Measurements from ENCODE around the gene HSD17B11. TPM values are rescaled to one million over a fixed set of nuclear protein-coding genes. Genes with fewer than 3 reads are reported as not detected.

Gene HSD17B11
- total and polyA plus RNA-seq, 2 of the 8 experiments (the other 6 are each of a cell fraction or from before 2014, with no cell fraction given): 6.0 to 9.0 TPM

- no peak overlapping the region for H3K18ac ChIP-seq (ENCODE audit: extremely low read depth, low read length)
- H4K91ac ChIP-seq (replicated peaks; ENCODE audit: insufficient read length, low read length): no peak overlapping the region
- H3K27me3 ChIP-seq (replicated peaks in 1 of 4; ENCODE audit: control insufficient read depth in 3 of 4, extremely low read depth in 1 of 4, insufficient read depth in 3 of 4, low read length in 3 of 4): no peaks in the 10 kb centered on the region
- H2AFZ ChIP-seq (ENCODE audit: low read length): no peak overlapping the region
- H2BK120ac ChIP-seq (replicated peaks; ENCODE audit: low read depth, low read length): no peak overlapping the region
- no peak overlapping the region for H3K4ac ChIP-seq (replicated peaks; ENCODE audit: insufficient read length, low read depth, low read length)
- CTCF ChIA-PET (ENCODE audit: partially characterized antibody): interaction anchor here (0.8 to 1.2 kb wide), 4 partner anchors 11 to 56 kb away, joined by 3 to 4 read pairs (median 3); no protein-coding TSS in a partner anchor
- no peak overlapping the region for H3K9ac ChIP-seq (replicated peaks in 1 of 4; ENCODE audit: extremely low read depth in 1 of 4, low read depth in 3 of 4, low read length in 3 of 4)
- H3K56ac ChIP-seq (replicated peaks; ENCODE audit: insufficient read length, low read depth, low read length): no peak overlapping the region
- H2BK15ac ChIP-seq (ENCODE audit: low read length): no peak overlapping the region
- DNase-seq (ENCODE audit: low read depth in 1 of 2, low spot score in 2 of 2): no peak
- no peak overlapping the region for H2BK20ac ChIP-seq (ENCODE audit: low read length)
- no peak overlapping the region for H2BK5ac ChIP-seq (ENCODE audit: low read depth, low read length)
- POLR2A ChIA-PET (ENCODE audit: partially characterized antibody): no interaction called here
- no peak overlapping the region for H3K23ac ChIP-seq (ENCODE audit: insufficient read length)
- peaks cover 0 to 4% (median 0%) of the 10 kb centered on the region in 4 experiments; a peak in 2 of 7 replicates for H3K4me1 ChIP-seq (replicated peaks in 1 of 4; ENCODE audit: control insufficient read depth in 3 of 4, insufficient read depth in 4 of 4, low read length in 3 of 4)
- H4K5ac ChIP-seq (ENCODE audit: insufficient read length, low read depth, low read length): no peak overlapping the region
- H4K20me1 ChIP-seq (replicated peaks in 1 of 2; ENCODE audit: control insufficient read depth in 1 of 2, insufficient read depth in 2 of 2, low read length in 2 of 2): no peaks in the 10 kb centered on the region
- WGBS, 2 experiments (ENCODE audit: extremely low coverage in 1 of 2, insufficient coverage in 1 of 2, insufficient read length in 1 of 2, insufficient replicate concordance in 2 of 2, low coverage in 1 of 2, low lambda C conversion rate in 2 of 2, missing lambda C conversion rate in 1 of 2): 91% methylated on average over 2 of the region's 2 CpGs; no CpG with 5 or more reads in 1 of the 2 experiments
- no peaks in the 10 kb centered on the region for H3K36me3 ChIP-seq (ENCODE audit: control insufficient read depth in 2 of 4, insufficient read depth in 4 of 4, low read length in 3 of 4)
- TF ChIP-seq USF2 (IDR thresholded peaks at IDR 0.05; ENCODE audit: low read length) (no peak), CBX5 (IDR thresholded peaks at IDR 0.05; ENCODE audit: low read depth, low read length) (no peak), GABPA (IDR thresholded peaks at IDR 0.05; ENCODE audit: borderline replicate concordance, insufficient read depth, low read length) (no peak), TCF12 (IDR thresholded peaks at IDR 0.05; ENCODE audit: low read depth, low read length) (no peak), NANOG (IDR thresholded peaks at IDR 0.05; ENCODE audit: insufficient read depth, low read depth, low read length, poor library complexity, severe bottlenecking) (no peak), JUND (IDR thresholded peaks at IDR 0.05; ENCODE audit: low read length) (no peak), CHD2 (IDR thresholded peaks at IDR 0.05; ENCODE audit: low read length) (no peak), SP4 (IDR thresholded peaks at IDR 0.05; ENCODE audit: low read length) (no peak), POLR2A (IDR thresholded peaks at IDR 0.05; ENCODE audit: control extremely low read depth in 1 of 2, low read depth in 2 of 2, low read length in 2 of 2) (no peak), SP2 (IDR thresholded peaks at IDR 0.05; ENCODE audit: low read length) (no peak), SIRT6 (IDR thresholded peaks at IDR 0.05; ENCODE audit: low read length) (no peak), SUZ12 (IDR thresholded peaks at IDR 0.05; ENCODE audit: low read length) (no peak), SIN3A (conservative IDR thresholded peaks at IDR 0.05 in 1 of 2, IDR thresholded peaks at IDR 0.05 in 1 of 2; ENCODE audit: low read depth in 1 of 2, low read length in 2 of 2) (no peak), CEBPB (IDR thresholded peaks at IDR 0.05; ENCODE audit: low read depth, low read length) (no peak)
- no peak overlapping the region for H2BK12ac ChIP-seq (ENCODE audit: low read depth, low read length)
- FAIRE-seq: no peak
- no peak overlapping the region for H3K4me3 ChIP-seq (ENCODE audit: extremely low read depth in 1 of 4, insufficient read depth in 2 of 4, low read depth in 3 of 4, low read length in 4 of 4)
- H3K4me2 ChIP-seq (ENCODE audit: insufficient read depth in 1 of 2, low read depth in 2 of 2, low read length in 2 of 2): no peak overlapping the region
- H2AK5ac ChIP-seq (ENCODE audit: low read depth, low read length): no peak overlapping the region
- no peaks in the 10 kb centered on the region for H3K79me2 ChIP-seq (ENCODE audit: control insufficient read depth in 1 of 2, insufficient read depth in 2 of 2, low read length in 2 of 2)
- no peak overlapping the region for H3K27ac ChIP-seq (ENCODE audit: low read depth, low read length)
- H4K8ac ChIP-seq (ENCODE audit: extremely low read depth, insufficient read depth, low read length): no peak overlapping the region
- no peak overlapping the region for H3K14ac ChIP-seq (ENCODE audit: insufficient read length)
- H3K79me1 ChIP-seq (ENCODE audit: low read depth, low read length): no peaks in the 10 kb centered on the region
- H3K23me2 ChIP-seq (ENCODE audit: low read depth, low read length): no peaks in the 10 kb centered on the region
- no peaks in the 10 kb centered on the region for H3K9me3 ChIP-seq (ENCODE audit: insufficient read depth in 2 of 2, low read depth in 1 of 2, low read length in 1 of 2)
Observed at GRCh38 chr4:87410157-87410556, 19.2 kb upstream of the HSD17B11 start.

Measured in H1 (cell line).